IMR-90 (cell line): ENCODE measurements around the gene TSKU. TPM values are rescaled to one million over a fixed set of nuclear protein-coding genes. Genes with fewer than 3 reads are reported as not detected.

Experiments used
- ATAC-seq: fragments of 200-7000 bp; cut with Tn5 transposase; 2 replicates; pipeline ENCODE4 v1.9.1; 2020; ENCODE audit warnings: low read depth, mild to moderate bottlenecking, moderate library complexity
- BruUV-seq: library from RNA; stranded (reverse); fragments of 400-500 nt; replicated peaks from 2 replicates; lab custom pipeline; 2021; lab: Mats Ljungman, UMichigan
- CTCF ChIA-PET: fragments of 300-600 bp; formaldehyde crosslinking; extraction: SDS; loops from one replicate; lab custom pipeline; 2021; ENCODE audit warnings: antibody characterized with exemption; lab: Yijun Ruan, JAX
- POLR2A ChIA-PET: fragments of 300-600 bp; sonication (Branson Sonifier 250); formaldehyde crosslinking; loops from one replicate; lab custom pipeline; 2022; ENCODE audit warnings: antibody characterized with exemption; ENCODE audit not compliant: unreplicated experiment; lab: Charles Lee
- DNase-seq: peaks from one replicate; pipeline ENCODE4 v3.0.0; 2013
- H2AFZ ChIP-seq: replicated peaks from 2 replicates; pipeline ENCODE3; 2013; ENCODE audit warnings: low read length, mild to moderate bottlenecking; ENCODE audit not compliant: poor library complexity
- H2AK5ac ChIP-seq: 2 replicates; pipeline ENCODE4 v1.6.1; 2013; ENCODE audit warnings: low read depth, low read length, inconsistent platforms
- H2AK9ac ChIP-seq: replicated peaks from 2 replicates; pipeline ENCODE3; 2013; ENCODE audit warnings: mild to moderate bottlenecking, low read depth, low read length, moderate library complexity; ENCODE audit not compliant: poor library complexity
- H2BK120ac ChIP-seq: 2 replicates; pipeline ENCODE4 v1.6.1; 2013; ENCODE audit warnings: low read depth, low read length, inconsistent platforms
- H2BK15ac ChIP-seq: 3 replicates; pipeline ENCODE4 v1.6.1; 2013; ENCODE audit warnings: low read depth, low read length, inconsistent platforms
- H2BK20ac ChIP-seq: 2 replicates; pipeline ENCODE4 v1.6.1; 2013; ENCODE audit warnings: low read depth, mild to moderate bottlenecking, inconsistent platforms, low read length, moderate library complexity
- H2BK5ac ChIP-seq: 2 replicates; pipeline ENCODE4 v1.6.1; 2013; ENCODE audit warnings: mild to moderate bottlenecking, low read depth, low read length, inconsistent platforms; ENCODE audit not compliant: poor library complexity, severe bottlenecking
- H3K14ac ChIP-seq: replicated peaks from 2 replicates; pipeline ENCODE4 v1.6.1; 2013; ENCODE audit warnings: low read depth, low read length, inconsistent platforms
- H3K18ac ChIP-seq: 2 replicates; pipeline ENCODE4 v1.6.1; 2013; ENCODE audit warnings: low read depth, low read length, control low read depth
- H3K23ac ChIP-seq: 2 replicates; pipeline ENCODE4 v1.6.1; 2013; ENCODE audit warnings: low read depth, low read length, inconsistent platforms
- H3K27ac ChIP-seq: 2 replicates; pipeline ENCODE4 v1.5.1; 2013; ENCODE audit warnings: mild to moderate bottlenecking, control low read depth, low read length; ENCODE audit not compliant: insufficient read depth
- H3K27me3 ChIP-seq: 2 replicates; pipeline ENCODE4 v1.6.1; 2013; ENCODE audit warnings: low read length; ENCODE audit not compliant: control insufficient read depth, insufficient read depth
- H3K36me3 ChIP-seq: 2 replicates; pipeline ENCODE4 v1.6.1; 2013; ENCODE audit warnings: low read length, mixed read lengths; ENCODE audit not compliant: control insufficient read depth, insufficient read depth
- H3K4ac ChIP-seq: 2 replicates; pipeline ENCODE4 v1.6.1; 2013; ENCODE audit warnings: low read depth, low read length, inconsistent platforms
- H3K4me1 ChIP-seq: 2 replicates; pipeline ENCODE4 v1.6.1; 2013; ENCODE audit warnings: low read length, mixed read lengths; ENCODE audit not compliant: control insufficient read depth, insufficient read depth
- H3K4me2 ChIP-seq: 2 replicates; pipeline ENCODE4 v1.6.1; 2013; ENCODE audit warnings: low read depth, mild to moderate bottlenecking, control low read depth, low read length, moderate library complexity
- H3K4me3 ChIP-seq: 2 replicates; pipeline ENCODE4 v1.5.1; 2013; ENCODE audit warnings: low read depth, mild to moderate bottlenecking, control low read depth, low read length, moderate library complexity; ENCODE audit not compliant: insufficient read depth
- H3K56ac ChIP-seq: 2 replicates; pipeline ENCODE4 v1.6.1; 2013; ENCODE audit warnings: low read length, inconsistent platforms; ENCODE audit not compliant: insufficient read depth; ENCODE audit errors: extremely low read depth
- H3K79me1 ChIP-seq, 2 experiments: 2 replicates each; pipeline ENCODE4 v1.6.1; 2013; ENCODE audit warnings: low read length in 2 of 2, inconsistent platforms in 1 of 2, low read depth in 1 of 2
- H3K9ac ChIP-seq: 2 replicates; pipeline ENCODE4 v1.6.1; 2013; ENCODE audit warnings: low read depth, low read length, control low read depth
- H3K9me1 ChIP-seq: 2 replicates; pipeline ENCODE4 v1.6.1; 2013; ENCODE audit warnings: low read length, inconsistent platforms; ENCODE audit not compliant: insufficient read depth
- H3K9me3 ChIP-seq: 2 replicates; pipeline ENCODE4 v1.6.1; 2013; ENCODE audit warnings: low read length; ENCODE audit not compliant: control insufficient read depth, insufficient read depth
- H4K20me1 ChIP-seq: 2 replicates; pipeline ENCODE4 v1.6.1; 2013; ENCODE audit warnings: low read length, inconsistent platforms; ENCODE audit not compliant: insufficient read depth
- H4K5ac ChIP-seq: 2 replicates; pipeline ENCODE4 v1.6.1; 2013; ENCODE audit warnings: mild to moderate bottlenecking, low read depth, low read length, control low read depth
- H4K8ac ChIP-seq, 2 experiments: 2 replicates each; pipeline ENCODE4 v1.6.1; 2013; ENCODE audit warnings: low read depth in 2 of 2, low read length in 2 of 2, control low read depth in 1 of 2, inconsistent platforms in 1 of 2
- H4K91ac ChIP-seq: 2 replicates; pipeline ENCODE4 v1.6.1; 2013; ENCODE audit warnings: low read depth, low read length, inconsistent platforms; ENCODE audit not compliant: insufficient read depth
- BHLHE40 ChIP-seq: fragments of 150-350 bp; IDR thresholded peaks from 2 replicates; pipeline ENCODE4 v1.6.1; 2016; ENCODE audit warnings: mild to moderate bottlenecking, low read depth, low read length
- CEBPB ChIP-seq: IDR thresholded peaks from 2 replicates; pipeline ENCODE4 v1.6.1; 2012; ENCODE audit warnings: low read depth, low read length, improper control_type of control experiment
- CHD1 ChIP-seq: IDR thresholded peaks from 2 replicates; pipeline ENCODE4 v1.6.1; 2012; ENCODE audit warnings: low read depth, low read length, improper control_type of control experiment
- ELK1 ChIP-seq: fragments of 150-350 bp; IDR thresholded peaks from 2 replicates; pipeline ENCODE4 v1.6.1; 2016; ENCODE audit warnings: low read depth, mild to moderate bottlenecking, low read length, moderate library complexity, borderline replicate concordance
- FOS ChIP-seq: fragments of 150-350 bp; IDR thresholded peaks from 2 replicates; pipeline ENCODE4 v1.6.1; 2016; ENCODE audit warnings: low read depth, low read length
- MAFK ChIP-seq: IDR thresholded peaks from 2 replicates; pipeline ENCODE4 v1.6.1; 2012; ENCODE audit warnings: low read depth, low read length, improper control_type of control experiment
- MAZ ChIP-seq: IDR thresholded peaks from 2 replicates; pipeline ENCODE4 v1.6.1; 2012; ENCODE audit warnings: low read depth, mild to moderate bottlenecking, low read length, improper control_type of control experiment, moderate library complexity, borderline replicate concordance
- MXI1 ChIP-seq: IDR thresholded peaks from 2 replicates; pipeline ENCODE4 v1.6.1; 2012; ENCODE audit warnings: low read depth, mild to moderate bottlenecking, low read length, moderate library complexity, borderline replicate concordance
- NFE2L2 ChIP-seq: fragments of 150-350 bp; IDR thresholded peaks from 2 replicates; pipeline ENCODE4 v1.6.1; 2016; ENCODE audit warnings: low read depth, mild to moderate bottlenecking, low read length
- POLR2A ChIP-seq: IDR thresholded peaks from 2 replicates; pipeline ENCODE4 v1.6.1; 2012; ENCODE audit warnings: mild to moderate bottlenecking, low read depth, low read length
- RAD21 ChIP-seq: IDR thresholded peaks from 2 replicates; pipeline ENCODE4 v1.6.1; 2012; ENCODE audit warnings: low read length, improper control_type of control experiment
- RCOR1 ChIP-seq: IDR thresholded peaks from 2 replicates; pipeline ENCODE4 v1.6.1; 2012; ENCODE audit warnings: mild to moderate bottlenecking, low read length, improper control_type of control experiment; ENCODE audit not compliant: insufficient replicate concordance
- RFX5 ChIP-seq: IDR thresholded peaks from 2 replicates; pipeline ENCODE4 v1.8.0; 2012; ENCODE audit warnings: low read depth, mild to moderate bottlenecking, low read length, moderate library complexity
- SMC3 ChIP-seq: fragments of 150-350 bp; IDR thresholded peaks from 2 replicates; pipeline ENCODE4 v1.6.1; 2016; ENCODE audit warnings: low read depth, mild to moderate bottlenecking, antibody characterized with exemption, low read length, moderate library complexity
- WGBS, 2 experiments: methylation state at CpG; one replicate each; pipeline versions ENCODE4 v1.1.5 to v1.1.7; 2013; ENCODE audit warnings: missing lambda C conversion rate in 2 of 2; ENCODE audit not compliant: insufficient read length in 1 of 2; ENCODE audit errors: extremely low coverage in 2 of 2; 5-methylcytosine and 5-hydroxymethylcytosine counted together
- dilution Hi-C: fragments of 300-500 bp; cut with HindIII; formaldehyde crosslinking; loops from one replicate; pipeline ENCODE4 v1.14.3; 2018; ENCODE audit warnings: low sequenced_read_pairs; ENCODE audit not compliant: unreplicated experiment
- in situ Hi-C: fragments of 300-500 bp; cut with MboI; formaldehyde crosslinking; loops from 3 replicates; pipeline ENCODE4 v1.14.3; 2019; ENCODE audit warnings: low sequenced_read_pairs, inconsistent platforms, mixed read lengths
- intact Hi-C: fragments of 100-400 bp; cut with micrococcal nuclease; formaldehyde crosslinking; loops from 2 replicates; pipeline ENCODE4 v1.10.0; 2022
- polyA plus RNA-seq, 3 experiments: library from polyadenylated mRNA; depleted of rRNA; stranded (reverse); fragments of >200 nt; gene quantifications; 2 replicates each; pipeline ENCODE4 v1.2.3, GENCODE V29; 2012; ENCODE audit warnings: low replicate concordance in 1 of 3
- total RNA-seq: library from RNA; depleted of rRNA; stranded (reverse); fragments of >200 nt; gene quantifications from 2 replicates; pipeline ENCODE4 v1.2.3, GENCODE V29; 2012
- TF ChIP-seq, protein P1 (sequence below): fragments of 150-350 bp; IDR thresholded peaks from 2 replicates; pipeline ENCODE4 v1.6.1; 2017; ENCODE audit warnings: mild to moderate bottlenecking, antibody characterized with exemption, low read length, low read depth

The TSKU gene
- total and polyA plus RNA-seq, 2 of the 4 experiments (the other 2 are of a cell fraction) = 6.8 to 26.6 TPM

DNA sequence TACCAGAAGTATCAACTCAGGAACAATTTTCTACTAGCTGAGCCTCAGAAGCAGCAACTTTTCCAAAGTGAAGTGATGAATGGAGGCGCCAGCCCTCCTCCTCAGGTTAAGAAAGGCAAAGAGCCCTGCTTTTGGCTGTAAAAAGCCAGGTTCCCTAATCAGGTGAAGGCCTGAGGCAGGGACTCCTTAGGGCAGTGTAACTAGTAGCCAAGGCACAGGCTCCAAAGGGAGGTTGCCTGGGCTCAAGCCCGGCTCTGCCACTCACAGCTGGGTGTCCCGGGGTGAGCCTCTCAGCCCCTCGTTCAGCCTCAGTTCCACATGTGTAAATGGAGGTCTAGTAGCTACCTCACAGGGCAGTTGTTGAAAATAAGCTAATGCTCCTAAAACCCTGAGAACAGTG, 19.5 kb downstream of the TSKU start:
- CTCF ChIA-PET = interaction anchor here (1.0 to 1.6 kb wide), 3 partner anchors 68 to 117 kb away, joined by 3 to 7 read pairs (median 4); no protein-coding TSS in a partner anchor
- H3K9me3 ChIP-seq = no peaks in the 10 kb centered on the region
- H2AFZ ChIP-seq = no peak overlapping the region
- H3K9ac ChIP-seq = peak overlapping the region; percentile 56
- no CpG with 5 or more reads among the region's 4 CpGs for WGBS, 2 experiments
- H2BK120ac ChIP-seq = peak overlapping the region; percentile 79
- peaks cover 29% of the 10 kb centered on the region for H4K20me1 ChIP-seq
- ATAC-seq (no peak), DNase-seq (no peak)
- no peaks in the 10 kb centered on the region; the same call in 1 of the 2 replicates for H3K27me3 ChIP-seq
- peak overlapping the region; percentile 83 for H3K4ac ChIP-seq
- BruUV-seq = no TSS peak
- no peak for TF ChIP-seq CHD1
- TF ChIP-seq NFE2L2 = no peak
- TF ChIP-seq FOS = no peak
- TF ChIP-seq RAD21 = no peak
- TF ChIP-seq SMC3 = no peak
- no peak for TF ChIP-seq ELK1
- no peak for TF ChIP-seq CEBPB
- no peak for TF ChIP-seq BHLHE40
- TF ChIP-seq MXI1 = no peak
- TF ChIP-seq MAFK = no peak
- TF ChIP-seq, protein P1, sequence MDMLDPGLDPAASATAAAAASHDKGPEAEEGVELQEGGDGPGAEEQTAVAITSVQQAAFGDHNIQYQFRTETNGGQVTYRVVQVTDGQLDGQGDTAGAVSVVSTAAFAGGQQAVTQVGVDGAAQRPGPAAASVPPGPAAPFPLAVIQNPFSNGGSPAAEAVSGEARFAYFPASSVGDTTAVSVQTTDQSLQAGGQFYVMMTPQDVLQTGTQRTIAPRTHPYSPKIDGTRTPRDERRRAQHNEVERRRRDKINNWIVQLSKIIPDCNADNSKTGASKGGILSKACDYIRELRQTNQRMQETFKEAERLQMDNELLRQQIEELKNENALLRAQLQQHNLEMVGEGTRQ = no peak
- no peak for TF ChIP-seq RFX5
- TF ChIP-seq POLR2A = no peak
- no peak for TF ChIP-seq MAZ
- no peak for TF ChIP-seq RCOR1
- peaks cover 4% of the 10 kb centered on the region; the same call in 1 of the 2 replicates for H3K36me3 ChIP-seq
- H2AK5ac ChIP-seq = peak overlapping the region; percentile 60
- H3K14ac ChIP-seq = peak overlapping the region; percentile 62
- H2BK15ac ChIP-seq = peak overlapping the region; percentile 41; the same call in 1 of the 3 replicates
- H3K56ac ChIP-seq = peak overlapping the region; percentile 49; the same call in 1 of the 2 replicates
- H3K4me3 ChIP-seq = no peak overlapping the region
- peak overlapping the region; percentile 75 for H4K5ac ChIP-seq
- peak overlapping the region; percentile 86 for H3K27ac ChIP-seq
- intact Hi-C loops = no loop called here
- H3K9me1 ChIP-seq = peaks cover 28% of the 10 kb centered on the region
- POLR2A ChIA-PET = no interaction called here
- peaks cover 43% of the 10 kb centered on the region for H3K4me1 ChIP-seq
- peak overlapping the region; percentile 83 for H4K91ac ChIP-seq
- H2BK20ac ChIP-seq = peak overlapping the region; percentile 71
- H3K23ac ChIP-seq = peak overlapping the region; percentile 40; the same call in 1 of the 2 replicates
- H2AK9ac ChIP-seq = no peak overlapping the region
- peak overlapping the region; percentile 51 for H3K4me2 ChIP-seq
- no peak overlapping the region for H4K8ac ChIP-seq
- in situ Hi-C loops = no loop called here
- peak overlapping the region; percentile 94 for H3K18ac ChIP-seq
- dilution Hi-C loops = no loop called here
- no peaks in the 10 kb centered on the region for H3K79me1 ChIP-seq
- peak overlapping the region; percentile 63 for H2BK5ac ChIP-seq
